Astrocyte (in vitro differentiated cells and primary cell): ENCODE measurements around the gene SORD.

ENCODE experiments used
- EZH2 ChIP-seq: IDR thresholded peaks from 2 replicates; pipeline ENCODE4 v1.6.1; 2012; ENCODE audit warnings: mild to moderate bottlenecking, low read length, inconsistent platforms; ENCODE audit not compliant: insufficient read depth
- TF ChIP-seq, protein P1 (sequence below): IDR thresholded peaks from 2 replicates; pipeline ENCODE4 v1.5.1; 2011; ENCODE audit warnings: low read depth, mild to moderate bottlenecking, inconsistent platforms, low read length, moderate library complexity; ENCODE audit not compliant: insufficient read depth

DNA sequence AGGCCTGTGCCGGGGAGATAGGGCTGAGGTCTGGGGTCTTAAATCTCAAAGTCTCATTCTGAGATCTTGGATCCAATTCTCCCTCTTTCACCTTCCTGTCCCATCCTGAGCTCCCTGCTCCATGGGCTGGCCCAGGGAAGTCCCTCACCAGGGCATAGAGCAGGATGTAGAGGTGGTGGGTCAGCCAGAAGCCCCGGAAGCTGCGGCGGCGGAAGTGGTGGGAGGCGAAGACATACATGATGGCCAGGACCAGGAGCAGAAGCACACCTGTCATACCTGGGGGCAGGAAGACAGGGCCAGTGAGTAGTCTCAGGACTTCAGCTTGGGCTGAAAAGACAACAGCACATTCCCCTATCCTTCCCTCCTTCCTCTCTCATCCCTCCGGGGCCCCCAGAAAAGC lies 74.5 kb downstream of the SORD start:
- TF ChIP-seq, protein P1, sequence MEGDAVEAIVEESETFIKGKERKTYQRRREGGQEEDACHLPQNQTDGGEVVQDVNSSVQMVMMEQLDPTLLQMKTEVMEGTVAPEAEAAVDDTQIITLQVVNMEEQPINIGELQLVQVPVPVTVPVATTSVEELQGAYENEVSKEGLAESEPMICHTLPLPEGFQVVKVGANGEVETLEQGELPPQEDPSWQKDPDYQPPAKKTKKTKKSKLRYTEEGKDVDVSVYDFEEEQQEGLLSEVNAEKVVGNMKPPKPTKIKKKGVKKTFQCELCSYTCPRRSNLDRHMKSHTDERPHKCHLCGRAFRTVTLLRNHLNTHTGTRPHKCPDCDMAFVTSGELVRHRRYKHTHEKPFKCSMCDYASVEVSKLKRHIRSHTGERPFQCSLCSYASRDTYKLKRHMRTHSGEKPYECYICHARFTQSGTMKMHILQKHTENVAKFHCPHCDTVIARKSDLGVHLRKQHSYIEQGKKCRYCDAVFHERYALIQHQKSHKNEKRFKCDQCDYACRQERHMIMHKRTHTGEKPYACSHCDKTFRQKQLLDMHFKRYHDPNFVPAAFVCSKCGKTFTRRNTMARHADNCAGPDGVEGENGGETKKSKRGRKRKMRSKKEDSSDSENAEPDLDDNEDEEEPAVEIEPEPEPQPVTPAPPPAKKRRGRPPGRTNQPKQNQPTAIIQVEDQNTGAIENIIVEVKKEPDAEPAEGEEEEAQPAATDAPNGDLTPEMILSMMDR, result no peak
- TF ChIP-seq EZH2, result no peak
